Fibroblast of pulmonary artery (primary cell): ENCODE measurements around the gene KIAA0930.

Experiments used
- DNase-seq: peaks from one replicate; pipeline ENCODE4 v3.0.0-alpha.2; 2010; ENCODE audit warnings: low read depth
- H3K4me3 ChIP-seq: replicated peaks from 2 replicates; pipeline ENCODE4 v1.5.1; 2011; ENCODE audit warnings: low read depth, mild to moderate bottlenecking, control low read depth, low read length, moderate library complexity
- CTCF ChIP-seq: IDR thresholded peaks from 2 replicates; pipeline ENCODE4 v1.5.1; 2011; ENCODE audit warnings: mild to moderate bottlenecking, control low read depth, low read length, inconsistent platforms; ENCODE audit errors: missing control alignments

KIAA0930 gene

GRCh38 chr22:45233386-45233785 is 7.3 kb downstream of the KIAA0930 start:
- H3K4me3 ChIP-seq = no peak overlapping the region
- no peak for DNase-seq
- TF ChIP-seq CTCF = no peak

- TF ChIP-seq CTCF = no peak
- no peak overlapping the region for H3K4me3 ChIP-seq
- DNase-seq = no peak
Measured at GRCh38 chr22:45231293-45231692, 9.4 kb downstream of the KIAA0930 start.

GRCh38 chr22:45230026-45230721 is 10.5 kb downstream of the KIAA0930 start:
- no peak for TF ChIP-seq CTCF
- no peak for DNase-seq
- H3K4me3 ChIP-seq = no peak overlapping the region

- H3K4me3 ChIP-seq = no peak overlapping the region
- no peak for TF ChIP-seq CTCF
- DNase-seq = no peak
Measured at GRCh38 chr22:45229181-45229580, 11.5 kb downstream of the KIAA0930 start.

GRCh38 chr22:45228401-45228754 is 12.3 kb downstream of the KIAA0930 start:
- no peak for TF ChIP-seq CTCF

GRCh38 chr22:45227645-45228400 is 12.9 kb downstream of the KIAA0930 start:
- H3K4me3 ChIP-seq = no peak overlapping the region
- DNase-seq = no peak
- TF ChIP-seq CTCF = no peak

More at GRCh38 chr22:45228401-45228754, 12.3 kb downstream of the KIAA0930 start:
- no peak for DNase-seq
- no peak overlapping the region for H3K4me3 ChIP-seq
